Prostate gland (tissue), 2 donors: Measurements from ENCODE around the gene NME4. TPM values are rescaled to one million over a fixed set of nuclear protein-coding genes. Genes with fewer than 3 reads are reported as not detected.

Source experiments
- DNase-seq: peaks from one replicate; pipeline ENCODE4 v3.0.0-alpha.2; 2019; ENCODE audit warnings: low spot score
- H3K27ac ChIP-seq, 2 donors: fragments of 200-600 bp; sonication (generic); 2 replicates each; pipeline ENCODE4 v1.5.1; 2017 to 2019
- H3K27me3 ChIP-seq: fragments of 200-600 bp; sonication (generic); replicated peaks from 2 replicates; pipeline ENCODE4 v1.5.1; 2019; ENCODE audit not compliant: insufficient read depth
- H3K36me3 ChIP-seq, 2 donors: fragments of 200-600 bp; sonication (generic); 1 replicate in 1 of 2; 2 replicates in 1 of 2; pipeline versions ENCODE4 v1.5.1 to v1.8.1; 2017 to 2019
- H3K4me1 ChIP-seq: fragments of 200-600 bp; sonication (generic); replicated peaks from 2 replicates; pipeline ENCODE4 v1.5.1; 2019
- H3K4me3 ChIP-seq, 2 donors: fragments of 200-600 bp; sonication (generic); 2 replicates each; pipeline ENCODE4 v1.5.1; 2017 to 2019
- H3K9me3 ChIP-seq: fragments of 200-600 bp; sonication (generic); 2 replicates; pipeline ENCODE4 v1.5.1; 2017
- CTCF ChIP-seq, 4 experiments: fragments of 200-600 bp in 2 of 4; fragments of 450-650 bp in 2 of 4; sonication (generic) in 2 of 4; IDR thresholded peaks; 1 replicate in 3 of 4; 2 replicates in 1 of 4; pipeline ENCODE4 v1.5.1; 2016 to 2019; ENCODE audit warnings: antibody characterized with exemption in 4 of 4, mild to moderate bottlenecking in 2 of 4, moderate library complexity in 2 of 4
- POLR2A ChIP-seq: fragments of 450-650 bp; IDR thresholded peaks from one replicate; pipeline ENCODE4 v1.6.1; 2016; ENCODE audit warnings: antibody characterized with exemption, mild to moderate bottlenecking
- POLR2AphosphoS5 ChIP-seq: sonication (generic); formaldehyde crosslinking; IDR thresholded peaks from one replicate; pipeline ENCODE4 v1.6.1; 2017; ENCODE audit warnings: antibody characterized with exemption
- whole genome bisulfite sequencing: methylation state at CpG from one replicate; pipeline ENCODE4 v1.1.5; 2018; 5-methylcytosine and 5-hydroxymethylcytosine counted together
- intact Hi-C: fragments of 100-400 bp; cut with DNase I; formaldehyde crosslinking; loops from one replicate; pipeline ENCODE4 v1.14.2; 2022
- total RNA-seq, 2 donors: library from RNA; depleted of rRNA; stranded (reverse); fragments of >200 nt; gene quantifications; one replicate each; pipeline ENCODE4 v1.1.0, GENCODE V29; 2016

NME4 gene
- total RNA-seq, 2 donors from 2014 or later: 137 to 185 TPM

GRCh38 chr16:427250-427649 is 30.3 kb downstream of the NME4 start:
- 27% methylated on average over 10 of the region's 10 CpGs for WGBS

GRCh38 chr16:430904-431303 is 33.9 kb downstream of the NME4 start:
- Histone ChIP-seq H3K4me3 (no peak overlapping the region), H3K36me3 (no peaks in the 10 kb centered on the region), H3K27me3 (no peaks in the 10 kb centered on the region), H3K4me1 (peaks cover 7% of the 10 kb centered on the region), H3K9me3 (no peaks in the 10 kb centered on the region), H3K27ac (no peak overlapping the region)
- WGBS: 98% methylated on average over 7 of the region's 7 CpGs
- intact Hi-C loops: no loop called here
- TF ChIP-seq POLR2AphosphoS5 (no peak), CTCF (IDR thresholded peaks at IDR 0.05) (no peak), POLR2A (no peak)
- DNase-seq: no peak

More at GRCh38 chr16:427250-427649, 30.3 kb downstream of the NME4 start:
- H3K27me3 ChIP-seq: no peaks in the 10 kb centered on the region
- H3K36me3 ChIP-seq: no peaks in the 10 kb centered on the region
- H3K27ac ChIP-seq: no peak overlapping the region
- TF ChIP-seq POLR2AphosphoS5: no peak
- TF ChIP-seq POLR2A: no peak
- TF ChIP-seq CTCF (IDR thresholded peaks at IDR 0.05): no peak
- DNase-seq: no peak
- peaks cover 7% of the 10 kb centered on the region for H3K4me1 ChIP-seq
- peak overlapping the region in 1 of 2 donors; percentile 62 for H3K4me3 ChIP-seq
- intact Hi-C loops: no loop called here
- H3K9me3 ChIP-seq: no peaks in the 10 kb centered on the region

- no peaks in the 10 kb centered on the region for H3K36me3 ChIP-seq
- intact Hi-C loops: no loop called here
- H3K4me3 ChIP-seq: no peak overlapping the region
- TF ChIP-seq CTCF (IDR thresholded peaks at IDR 0.05) (no peak), POLR2AphosphoS5 (no peak), POLR2A (no peak)
- H3K9me3 ChIP-seq: no peaks in the 10 kb centered on the region
- DNase-seq: no peak
- H3K27ac ChIP-seq: no peak overlapping the region
- WGBS: 89% methylated on average over 6 of the region's 6 CpGs
- H3K4me1 ChIP-seq: no peaks in the 10 kb centered on the region
- no peaks in the 10 kb centered on the region for H3K27me3 ChIP-seq
Measured at GRCh38 chr16:440627-441026, 43.6 kb downstream of the NME4 start.

GRCh38 chr16:441447-441846 is 44.4 kb downstream of the NME4 start:
- no peak overlapping the region for H3K4me3 ChIP-seq
- no peaks in the 10 kb centered on the region for H3K9me3 ChIP-seq
- no peak overlapping the region for H3K27ac ChIP-seq
- no peaks in the 10 kb centered on the region for H3K36me3 ChIP-seq
- no peaks in the 10 kb centered on the region for H3K27me3 ChIP-seq
- no peaks in the 10 kb centered on the region for H3K4me1 ChIP-seq
- WGBS: 94% methylated on average over 6 of the region's 6 CpGs
- intact Hi-C loops: no loop called here
- TF ChIP-seq CTCF (IDR thresholded peaks at IDR 0.05) (no peak), POLR2AphosphoS5 (no peak), POLR2A (no peak)
- DNase-seq: no peak

- Histone ChIP-seq H3K36me3 (no peaks in the 10 kb centered on the region), H3K27me3 (no peaks in the 10 kb centered on the region), H3K4me1 (no peaks in the 10 kb centered on the region), H3K9me3 (no peaks in the 10 kb centered on the region), H3K27ac (peak overlapping the region; percentile 30 to 51), H3K4me3 (no peak overlapping the region)
- whole genome bisulfite sequencing: 56% methylated on average over 6 of the region's 6 CpGs
- intact Hi-C loops: no loop called here
- no peak for DNase-seq
- no peak for TF ChIP-seq POLR2A
- TF ChIP-seq POLR2AphosphoS5: peak; percentile 56
Measured at GRCh38 chr16:442976-443375, 46.0 kb downstream of the NME4 start.
